Neural crest cell (in vitro differentiated cells): ENCODE results near the gene CNTN1. TPM values are rescaled to one million over a fixed set of nuclear protein-coding genes. Genes with fewer than 3 reads are reported as not detected.
A peak's percentile ranks its signal among the peaks of the same experiment; 100 is the strongest.

Experiments used
- DNase-seq: peaks from one replicate; pipeline ENCODE4 v3.0.0; 2021; ENCODE audit warnings: low read depth, mixed read lengths, low spot score
- H3K27ac Mint-ChIP-seq: one replicate; pipeline ENCODE4 v1.8.0; 2021; ENCODE audit warnings: mild to moderate bottlenecking, mixed read lengths; ENCODE audit not compliant: unreplicated experiment
- H3K27me3 Mint-ChIP-seq: 2 replicates; pipeline ENCODE4 v1.8.0; 2021; ENCODE audit warnings: low read depth, mild to moderate bottlenecking, mixed read lengths
- H3K36me3 Mint-ChIP-seq: 2 replicates; pipeline ENCODE4 v1.8.0; 2021; ENCODE audit warnings: low read depth, mild to moderate bottlenecking, mixed read lengths
- H3K4me1 Mint-ChIP-seq: 2 replicates; pipeline ENCODE4 v1.8.0; 2021; ENCODE audit warnings: mixed read lengths
- H3K4me3 Mint-ChIP-seq: one replicate; pipeline ENCODE4 v1.8.0; 2021; ENCODE audit warnings: mild to moderate bottlenecking, mixed read lengths
- H3K9me3 Mint-ChIP-seq: 2 replicates; pipeline ENCODE4 v1.8.0; 2021; ENCODE audit warnings: mixed read lengths
- CTCF ChIP-seq: fragments of 200-600 bp; sonication (generic); conservative IDR thresholded peaks from 2 replicates; pipeline ENCODE4 v1.5.0; 2021; ENCODE audit warnings: antibody characterized with exemption, mild to moderate bottlenecking
- total RNA-seq: library from RNA; stranded (reverse); gene quantifications from 2 replicates; pipeline ENCODE4 v1.2.1, GENCODE V29; 2021

CNTN1 gene
- total RNA-seq, 1 donor from 2014 or later = 1.0 TPM

GRCh38 chr12:40801861-40802260, 109.6 kb downstream of the CNTN1 start:
- no peak overlapping the region for H3K4me3 Mint-ChIP-seq
- no peaks in the 10 kb centered on the region for H3K36me3 Mint-ChIP-seq
- no peaks in the 10 kb centered on the region for H3K9me3 Mint-ChIP-seq
- no peak overlapping the region for H3K27ac Mint-ChIP-seq
- H3K4me1 Mint-ChIP-seq = no peaks in the 10 kb centered on the region
- no peak for TF ChIP-seq CTCF
- H3K27me3 Mint-ChIP-seq = no peaks in the 10 kb centered on the region
- no peak for DNase-seq

GRCh38 chr12:40802656-40803055, 110.4 kb downstream of the CNTN1 start:
- no peaks in the 10 kb centered on the region for H3K27me3 Mint-ChIP-seq
- H3K4me3 Mint-ChIP-seq = no peak overlapping the region
- DNase-seq = no peak
- H3K27ac Mint-ChIP-seq = no peak overlapping the region
- H3K4me1 Mint-ChIP-seq = no peaks in the 10 kb centered on the region
- no peaks in the 10 kb centered on the region for H3K9me3 Mint-ChIP-seq
- TF ChIP-seq CTCF = no peak
- no peaks in the 10 kb centered on the region for H3K36me3 Mint-ChIP-seq

GRCh38 chr12:40819436-40820108, 127.3 kb downstream of the CNTN1 start:
- Mint-ChIP-seq H3K27ac (no peak overlapping the region), H3K36me3 (no peaks in the 10 kb centered on the region), H3K4me1 (peaks cover 6% of the 10 kb centered on the region), H3K9me3 (peaks cover 5% of the 10 kb centered on the region), H3K27me3 (no peaks in the 10 kb centered on the region), H3K4me3 (no peak overlapping the region)
- TF ChIP-seq CTCF = no peak
- peak; percentile 17 for DNase-seq

- peaks cover 6% of the 10 kb centered on the region for H3K4me1 Mint-ChIP-seq
- H3K27ac Mint-ChIP-seq = no peak overlapping the region
- DNase-seq = no peak
- H3K4me3 Mint-ChIP-seq = no peak overlapping the region
- H3K27me3 Mint-ChIP-seq = no peaks in the 10 kb centered on the region
- peaks cover 5% of the 10 kb centered on the region for H3K9me3 Mint-ChIP-seq
- no peaks in the 10 kb centered on the region for H3K36me3 Mint-ChIP-seq
- no peak for TF ChIP-seq CTCF
Measured at GRCh38 chr12:40820794-40821484, 128.7 kb downstream of the CNTN1 start.

GRCh38 chr12:40825156-40825555, 132.9 kb downstream of the CNTN1 start:
- H3K27ac Mint-ChIP-seq = no peak overlapping the region
- no peaks in the 10 kb centered on the region for H3K9me3 Mint-ChIP-seq
- H3K4me1 Mint-ChIP-seq = peaks cover 12% of the 10 kb centered on the region
- no peak for DNase-seq
- TF ChIP-seq CTCF = no peak
- no peak overlapping the region for H3K4me3 Mint-ChIP-seq
- H3K36me3 Mint-ChIP-seq = no peaks in the 10 kb centered on the region
- H3K27me3 Mint-ChIP-seq = peaks cover 7% of the 10 kb centered on the region
